KBM-7 (cell line): Measurements from ENCODE around the gene CRCP.
"Not testable (repeated sequence)": the region's sequence is repeated elsewhere in the genome, so short reads cannot be mapped to it uniquely, and the experiment has no call there.

Experiments
- DNase-seq: peaks from one replicate; pipeline ENCODE4 v3.0.0-alpha.2; 2015
- in situ Hi-C: fragments of 300-500 bp; cut with MboI; formaldehyde crosslinking; loops from 2 replicates; pipeline ENCODE4 v1.14.3; 2020; ENCODE audit warnings: low sequenced_read_pairs, low pct_unique_long_range_greater_than_20kb, mixed read lengths

CRCP gene

GRCh38 chr7:66114743-66115649 is at the start of gene CRCP:
Gene CRCP (plus strand): TSS chr7:66114847. CDS start chr7:66114963, 116 bp downstream.
- DNase-seq: peak; percentile 91
- in situ Hi-C loops: no loop called here

- in situ Hi-C loops: no loop called here
- no peak for DNase-seq
Measured at GRCh38 chr7:66069732-66070131, 44.9 kb upstream of the CRCP start.

DNA sequence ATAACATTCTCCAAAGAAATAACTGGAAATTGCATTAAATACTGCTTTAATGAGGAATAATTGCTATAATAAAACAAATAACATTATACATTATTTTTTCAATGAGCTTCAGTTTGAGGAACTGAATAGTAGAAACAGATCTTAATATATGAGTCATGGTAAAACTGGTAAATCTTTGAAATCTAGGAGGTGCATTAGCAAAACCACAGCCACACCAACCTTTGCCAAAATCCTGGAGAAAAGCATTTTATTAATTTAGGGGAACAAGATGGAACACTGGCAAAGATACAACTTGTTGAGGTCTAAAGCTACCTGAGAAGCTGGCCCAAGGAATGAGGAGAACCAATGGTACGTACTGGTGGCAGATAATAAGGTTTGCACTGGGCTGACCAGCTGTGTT is 44.4 kb upstream of the CRCP start:
- in situ Hi-C loops: no loop called here
- no peak for DNase-seq

- DNase-seq: not testable (repeated sequence)
Measured at GRCh38 chr7:66072208-66072607, 42.4 kb upstream of the CRCP start.

DNA sequence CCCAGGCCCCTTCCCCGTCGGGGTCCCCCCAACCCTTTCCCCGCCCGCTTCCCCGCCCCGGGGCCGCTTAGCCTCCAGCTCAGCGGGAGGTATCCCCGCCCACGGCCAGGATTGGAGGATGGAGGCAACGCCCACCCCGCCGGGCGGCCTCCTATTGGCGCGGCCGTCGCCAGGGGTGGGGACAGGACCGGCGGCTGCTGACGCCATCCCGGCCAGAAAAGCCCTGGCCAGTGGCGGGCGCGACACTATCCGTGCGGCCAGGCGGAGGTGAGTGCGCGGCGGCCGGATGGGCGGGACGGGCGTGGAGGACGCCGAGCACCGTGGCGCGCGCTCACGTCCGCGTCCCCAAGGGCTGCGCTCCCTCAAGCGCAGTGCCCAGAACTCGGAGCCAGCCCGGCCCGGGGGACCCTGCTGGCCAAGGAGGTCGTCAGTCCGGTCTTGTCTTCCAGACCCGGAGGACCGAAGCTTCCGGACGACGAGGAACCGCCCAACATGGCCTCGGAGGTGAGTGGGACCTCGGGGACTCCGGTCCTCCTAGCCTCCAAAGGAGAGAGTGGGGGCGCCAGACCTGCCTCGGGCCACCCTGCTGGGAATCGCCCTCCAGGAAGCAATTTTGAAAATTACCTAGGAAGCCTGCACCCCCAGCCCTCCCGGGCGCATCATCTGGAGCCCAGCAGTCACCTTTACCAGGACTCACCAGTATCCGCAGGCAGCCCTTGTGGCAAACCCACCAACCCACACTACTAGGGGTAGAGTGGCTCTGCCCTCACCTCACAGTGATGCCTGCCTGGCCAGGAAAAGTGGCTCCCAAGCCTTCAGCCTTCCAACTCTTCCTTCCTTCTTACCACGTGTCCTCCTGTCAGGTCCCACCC is 38.8 kb upstream of the CRCP start, which contains the start of gene ASL:
ASL (plus strand) TSS at position 230 of the 872 bp plus-strand sequence; CDS start at position 493, 263 bp downstream.
- DNase-seq: peak; percentile 88
- in situ Hi-C loops: no loop called here

More at GRCh38 chr7:66072208-66072607, 42.4 kb upstream of the CRCP start:
- in situ Hi-C loops: not testable (repeated sequence)

DNA sequence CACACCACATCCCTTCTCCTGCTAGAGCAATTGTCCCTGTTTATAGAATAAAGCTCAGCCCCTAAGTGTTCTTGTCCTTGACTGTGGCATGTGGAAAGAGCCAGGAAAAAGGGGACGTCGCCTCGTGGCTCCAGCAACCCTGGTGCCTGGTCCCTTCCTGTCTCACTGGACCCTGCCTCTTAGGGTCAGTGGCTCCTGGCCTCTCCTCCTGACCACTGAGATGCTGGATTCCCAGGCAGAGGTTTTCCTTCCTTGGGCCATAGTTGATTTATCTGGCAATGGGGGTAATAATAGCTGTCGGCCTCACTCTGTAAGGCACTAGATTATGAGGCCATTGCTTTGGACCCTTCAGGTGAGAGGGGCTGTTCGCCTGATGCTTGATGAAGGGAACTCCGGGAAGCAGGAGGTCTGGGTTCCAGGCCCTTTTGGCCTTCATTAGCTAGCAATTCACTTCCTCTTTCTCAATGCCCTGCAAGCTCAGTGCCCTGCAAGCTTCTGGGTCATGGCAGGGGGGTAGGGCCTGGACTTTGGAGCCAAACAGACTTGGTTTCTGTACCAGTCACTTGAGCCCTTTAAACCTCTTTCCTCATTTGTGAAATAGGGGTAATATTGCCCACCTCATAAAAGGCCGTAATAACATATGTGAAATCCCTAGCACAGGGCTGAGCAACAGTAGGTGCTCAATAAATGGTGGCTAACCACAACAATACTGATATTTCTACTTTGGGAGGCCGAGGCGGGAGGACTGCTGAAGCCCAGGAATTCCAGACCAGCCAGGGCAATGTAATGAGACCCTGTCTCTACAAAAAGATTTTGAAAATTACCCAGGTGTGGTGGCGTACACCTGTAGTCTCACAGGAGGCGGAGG is 38.0 kb upstream of the CRCP start:
- peak; percentile 23 for DNase-seq
- in situ Hi-C loops: no loop called here

GRCh38 chr7:66078067-66078466 is 36.6 kb upstream of the CRCP start:
- no peak for DNase-seq
- in situ Hi-C loops: no loop called here

DNA sequence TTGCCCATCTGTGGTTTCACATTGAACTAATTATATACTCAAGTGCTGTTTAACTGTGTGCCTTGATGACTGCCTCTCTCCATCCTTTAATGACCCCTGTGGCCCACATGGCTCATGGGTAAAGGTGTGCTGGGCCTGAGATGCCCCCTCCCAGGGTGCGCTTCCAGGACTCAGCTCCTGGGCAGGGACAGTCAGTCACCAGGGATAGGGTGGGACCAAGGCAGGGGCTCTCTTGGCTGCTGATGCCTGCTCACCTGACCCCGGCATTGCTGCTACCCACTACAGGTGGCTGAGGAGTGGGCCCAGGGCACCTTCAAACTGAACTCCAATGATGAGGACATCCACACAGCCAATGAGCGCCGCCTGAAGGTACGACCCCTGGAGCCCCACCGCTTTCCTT is 32.6 kb upstream of the CRCP start:
- in situ Hi-C loops: no loop called here
- DNase-seq: no peak

DNA sequence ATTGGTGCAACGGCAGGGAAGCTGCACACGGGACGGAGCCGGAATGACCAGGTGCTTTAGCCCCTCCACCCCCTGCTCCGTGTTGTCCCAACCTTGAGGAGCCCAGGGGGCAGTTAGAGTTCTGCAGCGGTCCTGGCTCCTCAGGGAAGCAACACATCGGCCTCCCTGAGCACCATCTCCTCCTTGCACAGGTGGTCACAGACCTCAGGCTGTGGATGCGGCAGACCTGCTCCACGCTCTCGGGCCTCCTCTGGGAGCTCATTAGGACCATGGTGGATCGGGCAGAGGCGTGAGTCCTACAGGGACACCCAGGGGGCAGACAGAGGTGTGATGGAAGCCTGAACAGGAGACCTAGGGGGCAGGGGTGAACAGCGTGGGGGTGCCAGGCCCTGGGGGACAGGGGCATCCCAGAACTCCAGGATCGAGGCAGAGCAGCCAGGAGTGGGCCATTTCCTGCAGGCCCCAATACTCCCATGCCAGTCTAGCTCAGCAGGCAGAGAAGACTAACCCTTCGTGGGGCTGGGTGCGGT is 31.7 kb upstream of the CRCP start:
- in situ Hi-C loops: no loop called here
- DNase-seq: no peak

GRCh38 chr7:66083677-66084076 is 31.0 kb upstream of the CRCP start:
- in situ Hi-C loops: no loop called here
- no peak for DNase-seq

GRCh38 chr7:66088861-66089838 is 25.5 kb upstream of the CRCP start:
- in situ Hi-C loops: no loop called here
- DNase-seq: no peak

DNA sequence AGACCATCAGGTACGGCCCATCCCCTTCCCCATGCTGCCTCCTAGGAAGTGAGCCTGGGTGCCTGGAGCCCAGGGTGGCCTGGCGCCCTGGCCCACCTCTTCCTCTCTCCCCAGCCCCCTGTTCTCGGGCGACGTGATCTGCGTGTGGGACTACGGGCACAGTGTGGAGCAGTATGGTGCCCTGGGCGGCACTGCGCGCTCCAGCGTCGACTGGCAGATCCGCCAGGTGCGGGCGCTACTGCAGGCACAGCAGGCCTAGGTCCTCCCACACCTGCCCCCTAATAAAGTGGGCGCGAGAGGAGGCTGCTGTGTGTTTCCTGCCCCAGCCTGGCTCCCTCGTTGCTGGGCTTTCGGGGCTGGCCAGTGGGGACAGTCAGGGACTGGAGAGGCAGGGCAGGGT is 22.0 kb upstream of the CRCP start:
- DNase-seq: no peak
- in situ Hi-C loops: no loop called here

DNA sequence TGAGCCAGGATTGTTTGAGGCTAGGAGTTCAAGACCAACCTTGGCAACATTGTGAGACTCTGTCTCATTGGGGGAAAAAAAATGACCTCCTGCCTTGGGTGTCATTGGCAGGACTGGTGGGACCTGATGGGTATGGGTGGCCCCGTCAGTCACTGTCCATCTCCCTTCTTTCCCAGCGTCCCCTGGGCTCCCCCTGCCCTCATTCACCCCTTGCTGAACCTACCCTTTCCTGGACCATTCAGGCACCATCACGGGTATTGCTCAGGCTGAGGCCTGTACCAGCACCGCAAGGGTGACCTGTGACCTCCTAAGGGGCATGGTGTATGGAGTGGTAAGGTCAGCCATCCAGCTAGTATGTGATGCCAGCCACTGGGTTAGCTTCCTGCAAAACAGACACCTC is 19.6 kb upstream of the CRCP start:
- no peak for DNase-seq
- in situ Hi-C loops: no loop called here

GRCh38 chr7:66099232-66099550 is 15.5 kb upstream of the CRCP start:
- in situ Hi-C loops: no loop called here
- DNase-seq: no peak

- in situ Hi-C loops: no loop called here
Measured at GRCh38 chr7:66099551-66100407, 14.9 kb upstream of the CRCP start.

GRCh38 chr7:66100408-66101050 is 14.1 kb upstream of the CRCP start:
- in situ Hi-C loops: no loop called here

More at GRCh38 chr7:66099551-66100407, 14.9 kb upstream of the CRCP start:
- peak; percentile 85 for DNase-seq

More at GRCh38 chr7:66100408-66101050, 14.1 kb upstream of the CRCP start:
- DNase-seq: no peak
